HG03039 (cell line): ENCODE data around the gene AZI2.

Source experiments
- ATAC-seq: cut with Tn5 transposase; IDR thresholded peaks from one replicate; pipeline ENCODE4 v1.9.1; 2021; ENCODE audit warnings: mild to moderate bottlenecking, moderate library complexity; ENCODE audit not compliant: unreplicated experiment

AZI2 gene

DNA sequence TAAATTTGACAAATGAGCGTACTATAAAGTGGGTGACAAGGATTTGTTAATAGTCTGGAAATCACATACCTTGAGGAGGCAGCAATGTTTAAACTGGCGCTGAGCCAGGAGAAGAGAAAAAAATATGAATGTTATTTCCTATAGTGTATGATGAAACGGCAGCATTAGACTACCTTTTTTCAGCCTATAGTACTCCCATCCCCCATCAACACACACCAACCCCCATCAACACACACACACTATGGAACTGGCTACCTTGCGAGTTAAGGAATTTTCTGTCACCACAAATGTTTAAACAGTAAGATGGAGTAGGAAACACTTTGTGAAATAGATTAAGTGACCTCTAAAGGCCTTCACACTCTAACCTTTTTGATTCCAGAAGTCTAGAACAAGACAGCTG is 46.9 kb downstream of the AZI2 start:
- no peak for ATAC-seq

DNA sequence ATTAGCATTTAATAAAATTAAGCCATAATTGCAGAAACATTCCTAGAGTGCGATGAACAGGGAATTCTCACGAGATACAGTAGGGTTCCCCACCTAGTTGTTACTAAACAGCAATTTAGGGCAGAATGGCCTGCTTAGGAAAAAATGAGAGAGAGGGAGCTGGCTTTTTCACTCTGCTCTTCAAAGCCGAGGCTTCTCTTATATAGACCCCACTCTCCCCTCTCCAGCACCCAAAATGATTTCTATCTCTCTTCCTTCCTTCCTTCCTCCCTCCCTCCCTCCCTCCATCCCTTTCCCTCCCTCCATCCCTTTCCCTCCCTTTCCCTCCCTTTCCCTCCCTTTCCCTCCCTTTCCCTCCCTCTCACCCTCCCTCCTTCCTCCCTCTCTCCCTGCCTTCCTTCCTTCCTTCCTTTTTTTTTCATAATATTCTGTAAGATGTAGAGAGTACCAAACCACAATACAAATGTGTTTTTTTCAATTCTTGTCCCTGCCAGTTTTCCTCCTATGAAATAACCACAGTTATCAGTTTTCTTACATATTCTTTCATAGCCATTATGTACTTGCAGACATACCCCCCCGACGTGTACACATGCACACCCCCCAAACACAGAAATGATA is 48.2 kb downstream of the AZI2 start:
- ATAC-seq: no peak

DNA sequence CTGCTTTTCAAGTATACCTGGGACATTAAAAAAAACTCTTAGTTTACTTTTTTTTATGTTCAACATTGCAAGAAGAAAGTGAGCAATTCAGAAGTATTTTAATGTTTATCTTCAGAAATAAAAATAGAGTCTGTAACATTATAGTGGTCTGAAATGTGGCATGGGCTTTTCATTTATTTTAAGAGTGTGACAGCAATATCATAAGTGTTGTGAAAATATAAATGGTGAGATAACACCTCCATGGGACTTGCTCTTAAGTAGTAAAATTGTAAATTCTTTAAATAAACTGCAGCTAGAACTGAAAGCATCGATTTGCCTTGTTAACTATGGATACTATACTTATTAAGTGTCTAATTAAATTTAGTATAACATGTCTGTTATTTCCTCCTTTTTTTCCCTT is 48.9 kb downstream of the AZI2 start:
- ATAC-seq: no peak

DNA sequence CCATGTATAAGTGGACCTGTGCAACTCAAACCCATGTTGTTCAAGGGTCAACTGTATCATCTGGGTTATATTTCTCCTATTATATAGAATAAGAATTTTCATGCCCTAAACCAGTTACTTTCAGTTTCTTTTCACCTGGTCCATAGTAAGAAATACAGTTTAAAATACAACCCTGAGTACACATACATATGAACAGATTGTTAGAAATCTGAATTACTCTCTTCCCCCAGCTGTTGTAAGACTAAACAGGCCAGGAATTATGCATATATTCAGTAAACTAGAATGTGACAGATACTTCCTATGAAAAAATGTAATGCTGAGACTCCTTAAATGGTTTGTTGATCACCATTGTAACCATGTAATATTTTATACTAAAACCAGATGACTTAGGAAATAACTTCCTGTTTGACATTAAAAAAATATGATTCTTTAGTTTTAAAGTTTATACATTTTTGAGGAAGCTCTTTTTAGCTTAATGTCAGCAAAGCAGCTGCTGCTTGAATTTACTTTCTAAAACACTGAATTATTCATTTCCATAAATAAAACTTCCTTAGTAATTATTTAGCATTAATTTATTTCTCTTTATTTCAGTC is 52.6 kb downstream of the AZI2 start:
- ATAC-seq: no peak

DNA sequence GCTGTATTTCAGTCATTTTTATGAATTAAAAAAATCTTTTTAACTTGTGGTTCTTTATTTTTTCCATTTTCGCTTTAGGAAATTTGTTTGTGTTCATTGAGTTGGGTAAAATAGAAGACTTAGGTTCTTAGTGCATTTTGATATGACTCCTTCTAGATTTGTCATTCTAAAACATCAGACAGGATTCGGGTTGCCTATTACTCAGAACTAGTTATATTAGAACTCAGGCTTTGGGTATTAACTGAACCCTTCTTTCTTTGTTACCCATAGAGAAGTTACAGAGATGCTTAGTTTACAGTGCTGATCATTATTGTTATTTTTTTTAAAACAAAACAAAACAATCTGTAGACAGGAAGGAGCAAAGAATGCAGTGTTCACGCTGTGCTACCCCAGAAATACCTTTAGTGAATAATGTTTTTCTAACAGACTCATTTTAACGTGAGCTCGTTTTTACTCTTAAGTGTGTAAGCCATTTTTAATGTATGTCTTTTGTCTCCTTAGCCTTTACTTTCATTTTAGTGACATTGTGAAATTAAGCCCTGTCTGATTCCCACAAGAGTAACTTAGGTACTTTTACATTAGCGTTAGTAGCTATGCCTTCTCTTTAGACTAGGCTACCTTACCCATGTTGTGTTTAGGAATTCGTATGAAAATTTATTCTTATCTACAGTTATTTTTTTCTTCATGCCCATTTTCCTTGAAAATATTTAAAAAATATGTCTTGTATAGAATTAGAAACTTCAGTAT is 53.8 kb downstream of the AZI2 start:
- ATAC-seq: no peak

DNA sequence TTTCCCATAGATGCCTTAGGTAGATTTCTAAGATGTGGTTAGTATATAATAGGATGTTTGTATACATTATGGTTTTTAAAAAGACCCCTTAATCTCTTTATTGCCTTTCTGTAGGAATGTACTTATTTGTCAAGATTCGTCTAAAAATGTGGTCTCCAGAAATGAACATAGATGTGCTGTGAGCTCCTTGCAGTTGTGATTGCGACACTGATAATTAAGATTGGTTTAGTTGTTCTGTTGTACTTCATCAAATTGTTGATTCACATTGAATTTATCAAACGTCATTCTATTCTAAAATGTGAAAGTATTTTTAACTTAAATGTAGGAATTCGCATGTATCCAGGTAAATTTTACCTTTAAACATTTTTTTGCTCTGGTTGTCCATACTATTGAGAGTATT is 56.0 kb downstream of the AZI2 start:
- ATAC-seq: no peak

DNA sequence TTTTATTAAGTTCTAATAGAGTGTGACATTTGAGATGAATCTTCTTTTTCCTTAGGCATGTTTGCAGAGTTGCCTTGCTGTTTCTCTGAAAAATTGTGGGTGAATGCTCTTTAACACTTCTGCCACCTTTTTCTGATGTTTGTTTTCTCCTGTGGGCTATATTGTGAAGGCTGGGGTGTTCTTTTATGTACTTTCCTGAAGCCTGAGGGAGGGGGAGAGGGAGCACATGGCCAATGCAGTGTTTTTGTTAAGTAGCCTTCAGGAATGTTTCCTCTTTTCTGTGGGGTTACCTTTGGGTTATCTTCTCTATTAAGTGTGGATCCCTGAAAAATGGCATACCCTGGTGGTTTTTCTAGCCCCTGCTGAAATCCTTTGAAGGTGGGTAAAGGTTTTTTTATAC is 57.0 kb downstream of the AZI2 start:
- no peak for ATAC-seq

DNA sequence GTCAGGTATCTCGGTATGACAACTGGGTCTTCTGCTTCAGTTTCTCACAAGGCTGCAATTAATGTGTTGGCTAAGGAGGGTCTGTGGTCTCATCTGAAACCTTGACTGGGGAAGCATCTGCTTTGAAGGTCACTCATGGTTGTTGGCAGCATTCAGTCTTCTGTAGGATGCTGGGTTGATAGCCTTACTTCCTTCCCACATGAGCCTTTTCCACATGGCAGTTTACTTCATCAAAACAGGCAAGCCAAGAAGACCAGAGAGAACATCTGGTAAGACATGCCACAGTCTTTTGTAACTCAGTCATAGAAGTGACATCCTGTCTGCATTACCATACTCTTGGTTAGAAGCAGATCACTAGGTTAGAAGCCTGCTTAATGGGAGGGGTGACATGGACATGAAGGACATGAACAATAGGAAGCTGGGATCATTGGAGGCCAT is 57.7 kb downstream of the AZI2 start:
- ATAC-seq: no peak

DNA sequence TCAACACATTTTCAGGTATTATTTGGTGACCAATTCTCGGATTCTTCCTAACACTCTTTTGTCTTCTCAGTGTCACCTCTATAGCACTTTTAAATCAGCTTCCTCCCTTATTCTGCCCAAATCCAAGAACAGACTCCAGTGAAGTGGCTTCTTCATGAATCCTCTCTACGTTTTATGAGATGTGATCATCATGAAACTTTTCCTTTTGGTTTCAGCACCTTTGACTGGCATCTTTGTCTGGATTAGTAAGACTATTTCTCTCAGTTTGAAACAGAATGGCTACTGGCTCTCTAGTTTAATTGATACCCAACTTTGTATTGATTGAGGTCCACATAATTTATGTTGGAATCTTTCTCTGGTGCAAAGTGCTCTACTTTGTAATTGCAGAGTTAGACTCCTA is 61.6 kb downstream of the AZI2 start:
- ATAC-seq: no peak

DNA sequence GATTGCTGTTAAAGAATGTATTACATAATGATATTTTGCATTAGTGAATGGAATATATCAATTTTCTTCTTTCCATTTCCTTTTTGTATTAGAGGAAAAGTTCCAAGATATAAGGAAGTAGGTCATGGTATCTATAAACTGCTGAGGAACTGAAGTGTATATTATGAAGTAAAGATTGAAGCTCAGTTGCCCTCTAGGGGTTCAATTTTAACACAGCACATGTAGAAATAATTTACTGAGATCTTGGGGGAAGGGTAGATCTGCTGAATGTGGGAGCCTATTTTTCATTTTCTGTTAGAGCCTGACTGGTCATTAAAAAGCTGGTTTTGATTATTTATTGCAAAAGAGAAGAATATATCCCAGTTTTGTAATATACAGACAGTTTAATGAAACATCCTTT is 62.0 kb downstream of the AZI2 start:
- peak; percentile 80 for ATAC-seq

DNA sequence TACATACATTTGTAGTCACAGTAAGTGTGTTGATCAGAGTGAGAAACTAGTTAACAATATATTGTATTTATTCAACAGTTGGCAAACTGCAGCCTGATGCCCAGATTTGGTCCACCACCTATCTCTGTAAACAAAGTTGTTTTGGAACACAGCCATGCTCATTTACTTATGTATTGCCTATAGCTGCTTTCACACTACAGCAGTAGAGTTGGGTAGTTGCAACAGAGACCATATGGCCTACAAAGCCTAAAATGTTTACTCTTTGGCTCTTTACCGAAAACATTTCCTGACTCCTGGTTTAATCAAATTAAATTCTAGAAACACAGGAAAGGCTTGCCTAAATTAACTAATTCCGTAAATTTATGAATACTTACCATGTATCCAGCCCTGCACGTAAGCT is 67.8 kb downstream of the AZI2 start:
- no peak for ATAC-seq

DNA sequence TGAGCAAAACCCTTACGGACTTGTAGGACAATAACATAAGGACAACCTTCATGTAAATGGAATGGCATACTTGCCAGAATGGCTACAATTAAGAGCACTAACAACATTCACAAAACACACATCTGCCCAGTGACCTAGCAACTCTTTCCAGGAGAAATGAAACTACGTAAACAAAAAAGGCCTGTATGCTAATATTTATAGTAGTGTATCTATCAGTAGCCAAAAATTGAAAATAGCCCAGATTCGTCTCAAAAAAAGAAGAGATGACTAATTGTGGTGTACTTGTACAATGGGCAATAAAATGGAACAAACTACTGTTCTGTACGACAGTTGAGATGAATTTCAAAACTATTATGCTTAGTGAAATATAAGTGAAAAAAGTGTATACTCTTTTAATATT is 68.9 kb downstream of the AZI2 start:
- no peak for ATAC-seq

DNA sequence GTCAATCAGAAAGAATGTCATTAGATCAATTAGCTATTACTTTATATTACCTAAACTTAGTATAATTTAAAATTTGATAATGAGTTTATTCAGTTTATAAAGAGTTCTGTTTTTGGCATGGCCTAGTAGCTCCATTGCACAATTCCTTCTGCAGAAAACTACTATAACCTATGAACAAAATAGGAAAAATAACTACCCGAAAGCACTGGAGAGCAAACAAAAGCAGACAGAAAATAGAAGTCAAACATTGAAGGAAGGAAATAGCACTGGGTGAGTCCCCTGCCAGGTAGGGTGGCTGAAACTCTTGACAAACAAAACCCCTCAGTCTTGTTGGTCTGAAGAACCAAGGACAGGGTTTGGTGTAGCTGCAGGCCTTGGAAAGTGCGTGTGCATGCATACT is 69.7 kb downstream of the AZI2 start:
- no peak for ATAC-seq

DNA sequence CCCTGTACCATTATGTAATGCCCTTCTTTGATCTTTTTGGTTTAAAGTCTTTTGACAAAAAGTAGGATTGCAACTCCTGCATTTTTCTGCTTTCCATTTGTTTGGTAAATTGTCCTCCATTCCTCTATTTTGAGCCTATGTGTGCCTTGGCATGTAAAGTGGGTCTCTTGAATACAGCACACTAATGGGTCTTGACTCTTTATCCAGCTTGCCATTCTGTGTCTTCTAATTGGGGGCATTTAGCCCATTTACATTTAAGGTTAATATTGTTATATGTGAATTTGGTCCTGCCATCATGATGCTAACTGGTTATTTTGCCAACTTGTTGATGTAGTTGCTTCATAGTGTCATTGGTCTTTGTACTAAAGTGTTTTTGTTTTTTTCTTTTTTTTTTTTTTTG is 74.8 kb downstream of the AZI2 start:
- no peak for ATAC-seq
